Neural progenitor cell (in vitro differentiated cells): ENCODE data around the gene MDM2. TPM values are rescaled to one million over a fixed set of nuclear protein-coding genes. Genes with fewer than 3 reads are reported as not detected.
"Not testable (repeated sequence)": the region's sequence is repeated elsewhere in the genome, so short reads cannot be mapped to it uniquely, and the experiment has no call there.

Experiments
- DNase-seq: peaks from one replicate; pipeline ENCODE4 v3.0.0-alpha.2; 2016; ENCODE audit warnings: low spot score
- H2AFZ ChIP-seq: fragments of 200-600 bp; sonication (generic); replicated peaks from 2 replicates; pipeline ENCODE4 v1.6.1; 2016; ENCODE audit warnings: antibody characterized with exemption
- H3F3A ChIP-seq: fragments of 200-600 bp; sonication (generic); 2 replicates; pipeline ENCODE4 v1.6.1; 2016; ENCODE audit warnings: antibody characterized with exemption, low read depth
- H3K27ac ChIP-seq: fragments of 200-600 bp; sonication (generic); 2 replicates; pipeline ENCODE4 v1.5.1; 2016; ENCODE audit warnings: mild to moderate bottlenecking
- H3K27me3 ChIP-seq: fragments of 200-600 bp; sonication (generic); 2 replicates; pipeline ENCODE4 v1.6.1; 2016; ENCODE audit warnings: mild to moderate bottlenecking, moderate library complexity
- H3K36me3 ChIP-seq: fragments of 200-600 bp; sonication (generic); 2 replicates; pipeline ENCODE4 v1.5.1; 2016
- H3K4me1 ChIP-seq: fragments of 200-600 bp; sonication (generic); 2 replicates; pipeline ENCODE4 v1.6.1; 2016; ENCODE audit warnings: mixed run types
- H3K4me2 ChIP-seq: fragments of 200-600 bp; sonication (generic); 2 replicates; pipeline ENCODE4 v1.6.1; 2016
- H3K4me3 ChIP-seq: fragments of 200-600 bp; sonication (generic); 2 replicates; pipeline ENCODE4 v1.5.1; 2016
- H3K79me2 ChIP-seq: fragments of 200-600 bp; sonication (generic); 2 replicates; pipeline ENCODE4 v1.6.1; 2016; ENCODE audit warnings: low read depth
- H3K9ac ChIP-seq: fragments of 200-600 bp; sonication (generic); 2 replicates; pipeline ENCODE4 v1.6.1; 2016
- H3K9me3 ChIP-seq: fragments of 200-600 bp; sonication (generic); 2 replicates; pipeline ENCODE4 v1.5.1; 2016; ENCODE audit warnings: low read depth
- H4K20me1 ChIP-seq: fragments of 200-600 bp; sonication (generic); 2 replicates; pipeline ENCODE4 v1.6.1; 2016; ENCODE audit warnings: low read depth
- H3K27ac Mint-ChIP-seq: 3 replicates; pipeline ENCODE4 v1.8.0; 2021; ENCODE audit warnings: mixed read lengths
- H3K27me3 Mint-ChIP-seq: 2 replicates; pipeline ENCODE4 v1.8.0; 2022; ENCODE audit warnings: low read depth, mild to moderate bottlenecking, inconsistent platforms, moderate library complexity, mixed read lengths; ENCODE audit not compliant: insufficient read depth
- H3K36me3 Mint-ChIP-seq: 3 replicates; pipeline ENCODE4 v1.8.0; 2021; ENCODE audit warnings: mixed read lengths
- H3K4me1 Mint-ChIP-seq: 3 replicates; pipeline ENCODE4 v1.8.0; 2021; ENCODE audit warnings: mixed read lengths
- H3K4me3 Mint-ChIP-seq: 3 replicates; pipeline ENCODE4 v1.8.0; 2021; ENCODE audit warnings: mild to moderate bottlenecking, moderate library complexity, mixed read lengths
- H3K9me3 Mint-ChIP-seq: 3 replicates; pipeline ENCODE4 v1.8.0; 2020; ENCODE audit warnings: mixed read lengths
- EZH2 ChIP-seq: fragments of 200-600 bp; sonication (generic); IDR thresholded peaks from 2 replicates; pipeline ENCODE4 v1.6.1; 2017; ENCODE audit warnings: antibody characterized with exemption, mild to moderate bottlenecking, moderate library complexity
- EZH2phosphoT487 ChIP-seq: fragments of 200-600 bp; sonication (generic); IDR thresholded peaks from 2 replicates; pipeline ENCODE4 v1.6.1; 2017; ENCODE audit warnings: antibody characterized with exemption
- total RNA-seq: library from RNA; depleted of rRNA; stranded (reverse); fragments of >200 nt; gene quantifications from 2 replicates; pipeline ENCODE4 v1.2.3, GENCODE V29; 2015; ENCODE audit warnings: low replicate concordance
- TF ChIP-seq, protein P1 (sequence below): fragments of 200-600 bp; sonication (generic); IDR thresholded peaks from 2 replicates; pipeline ENCODE4 v1.5.1; 2017; ENCODE audit warnings: antibody characterized with exemption, mild to moderate bottlenecking

Gene MDM2
- total RNA-seq, 1 donor from 2014 or later, result 93.8 TPM

DNA sequence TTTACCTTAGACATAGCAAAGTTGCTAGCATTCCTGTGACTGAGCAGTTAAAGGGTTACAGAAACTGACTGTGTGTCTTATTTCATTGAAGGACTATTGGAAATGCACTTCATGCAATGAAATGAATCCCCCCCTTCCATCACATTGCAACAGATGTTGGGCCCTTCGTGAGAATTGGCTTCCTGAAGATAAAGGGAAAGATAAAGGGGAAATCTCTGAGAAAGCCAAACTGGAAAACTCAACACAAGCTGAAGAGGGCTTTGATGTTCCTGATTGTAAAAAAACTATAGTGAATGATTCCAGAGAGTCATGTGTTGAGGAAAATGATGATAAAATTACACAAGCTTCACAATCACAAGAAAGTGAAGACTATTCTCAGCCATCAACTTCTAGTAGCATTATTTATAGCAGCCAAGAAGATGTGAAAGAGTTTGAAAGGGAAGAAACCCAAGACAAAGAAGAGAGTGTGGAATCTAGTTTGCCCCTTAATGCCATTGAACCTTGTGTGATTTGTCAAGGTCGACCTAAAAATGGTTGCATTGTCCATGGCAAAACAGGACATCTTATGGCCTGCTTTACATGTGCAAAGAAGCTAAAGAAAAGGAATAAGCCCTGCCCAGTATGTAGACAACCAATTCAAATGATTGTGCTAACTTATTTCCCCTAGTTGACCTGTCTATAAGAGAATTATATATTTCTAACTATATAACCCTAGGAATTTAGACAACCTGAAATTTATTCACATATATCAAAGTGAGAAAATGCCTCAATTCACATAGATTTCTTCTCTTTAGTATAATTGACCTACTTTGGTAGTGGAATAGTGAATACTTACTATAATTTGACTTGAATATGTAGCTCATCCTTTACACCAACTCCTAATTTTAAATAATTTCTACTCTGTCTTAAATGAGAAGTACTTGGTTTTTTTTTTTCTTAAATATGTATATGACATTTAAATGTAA, 31.5 kb downstream of the MDM2 start:
- Histone ChIP-seq H3K9me3 (no peaks in the 10 kb centered on the region), H3K27me3 (no peaks in the 10 kb centered on the region), H2AFZ (no peak overlapping the region), H3K27ac (no peak overlapping the region), H3K36me3 (peaks cover 22% of the 10 kb centered on the region), H3K79me2 (no peaks in the 10 kb centered on the region), H3F3A (peaks cover 7% of the 10 kb centered on the region), H3K4me2 (no peak overlapping the region), H4K20me1 (peaks cover 5% of the 10 kb centered on the region), H3K9ac (no peak overlapping the region), H3K4me1 (peaks cover 6% of the 10 kb centered on the region), H3K4me3 (no peak overlapping the region)
- H3K4me3 Mint-ChIP-seq, result no peak overlapping the region
- TF ChIP-seq EZH2 (no peak), EZH2phosphoT487 (no peak)
- TF ChIP-seq, protein P1, sequence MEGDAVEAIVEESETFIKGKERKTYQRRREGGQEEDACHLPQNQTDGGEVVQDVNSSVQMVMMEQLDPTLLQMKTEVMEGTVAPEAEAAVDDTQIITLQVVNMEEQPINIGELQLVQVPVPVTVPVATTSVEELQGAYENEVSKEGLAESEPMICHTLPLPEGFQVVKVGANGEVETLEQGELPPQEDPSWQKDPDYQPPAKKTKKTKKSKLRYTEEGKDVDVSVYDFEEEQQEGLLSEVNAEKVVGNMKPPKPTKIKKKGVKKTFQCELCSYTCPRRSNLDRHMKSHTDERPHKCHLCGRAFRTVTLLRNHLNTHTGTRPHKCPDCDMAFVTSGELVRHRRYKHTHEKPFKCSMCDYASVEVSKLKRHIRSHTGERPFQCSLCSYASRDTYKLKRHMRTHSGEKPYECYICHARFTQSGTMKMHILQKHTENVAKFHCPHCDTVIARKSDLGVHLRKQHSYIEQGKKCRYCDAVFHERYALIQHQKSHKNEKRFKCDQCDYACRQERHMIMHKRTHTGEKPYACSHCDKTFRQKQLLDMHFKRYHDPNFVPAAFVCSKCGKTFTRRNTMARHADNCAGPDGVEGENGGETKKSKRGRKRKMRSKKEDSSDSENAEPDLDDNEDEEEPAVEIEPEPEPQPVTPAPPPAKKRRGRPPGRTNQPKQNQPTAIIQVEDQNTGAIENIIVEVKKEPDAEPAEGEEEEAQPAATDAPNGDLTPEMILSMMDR, result no peak
- DNase-seq, result no peak
- no peaks in the 10 kb centered on the region for H3K9me3 Mint-ChIP-seq
- H3K27me3 Mint-ChIP-seq, result no peaks in the 10 kb centered on the region
- H3K27ac Mint-ChIP-seq, result no peak overlapping the region
- H3K4me1 Mint-ChIP-seq, result peaks cover 3% of the 10 kb centered on the region
- H3K36me3 Mint-ChIP-seq, result peaks cover 26% of the 10 kb centered on the region

DNA sequence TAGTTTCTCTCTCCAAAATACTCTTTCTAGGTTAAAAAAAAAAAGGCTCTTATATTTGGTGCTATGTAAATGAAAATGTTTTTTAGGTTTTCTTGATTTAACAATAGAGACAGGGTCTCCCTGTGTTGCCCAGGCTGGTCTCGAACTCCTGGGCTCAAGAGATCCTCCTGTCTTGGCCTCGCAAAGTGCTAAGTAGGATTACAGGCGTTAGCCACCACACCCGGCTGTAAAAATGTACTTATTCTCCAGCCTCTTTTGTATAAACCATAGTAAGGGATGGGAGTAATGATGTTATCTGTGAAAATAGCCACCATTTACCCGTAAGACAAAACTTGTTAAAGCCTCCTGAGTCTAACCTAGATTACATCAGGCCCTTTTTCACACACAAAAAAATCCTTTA, 33.2 kb downstream of the MDM2 start:
- not testable (repeated sequence) for DNase-seq, H3K9me3 ChIP-seq, H3K4me1 ChIP-seq, H2AFZ ChIP-seq, H3K4me1 Mint-ChIP-seq, H3K27me3 Mint-ChIP-seq, H3K27me3 ChIP-seq, H3K4me3 ChIP-seq, H3K27ac ChIP-seq, H3K9me3 Mint-ChIP-seq, H3K9ac ChIP-seq, H4K20me1 ChIP-seq, H3K27ac Mint-ChIP-seq, H3K4me2 ChIP-seq, H3K4me3 Mint-ChIP-seq, H3F3A ChIP-seq, H3K79me2 ChIP-seq
- H3K36me3 Mint-ChIP-seq, result peaks cover 22% of the 10 kb centered on the region
- peaks cover 17% of the 10 kb centered on the region for H3K36me3 ChIP-seq

DNA sequence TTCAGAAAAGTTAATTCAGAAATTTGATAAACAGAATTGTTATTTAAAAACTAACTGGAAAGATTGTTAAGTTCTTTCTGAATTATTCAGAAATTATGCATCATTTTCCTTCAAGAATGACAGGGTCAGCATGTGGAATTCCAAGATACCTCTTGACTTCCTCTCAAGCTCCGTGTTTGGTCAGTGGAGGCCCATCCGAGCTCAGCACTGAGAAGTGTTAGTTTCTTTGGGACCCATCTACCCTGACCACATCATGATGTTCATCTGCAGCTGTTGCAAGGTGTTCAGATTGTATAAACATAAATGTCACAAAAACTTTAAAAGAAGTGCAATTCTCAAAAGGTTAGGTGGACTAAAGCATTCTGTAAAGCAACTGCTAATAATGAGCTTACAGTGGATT, 33.7 kb downstream of the MDM2 start:
- Histone ChIP-seq H3K4me1 (no peaks in the 10 kb centered on the region), H4K20me1 (no peaks in the 10 kb centered on the region), H3K36me3 (peaks cover 12% of the 10 kb centered on the region), H3F3A (peaks cover 10% of the 10 kb centered on the region), H3K79me2 (no peaks in the 10 kb centered on the region), H3K9me3 (no peaks in the 10 kb centered on the region), H3K27me3 (no peaks in the 10 kb centered on the region), H3K4me2 (no peak overlapping the region), H3K27ac (no peak overlapping the region), H3K9ac (no peak overlapping the region), H2AFZ (no peak overlapping the region), H3K4me3 (no peak overlapping the region)
- no peak for DNase-seq
- H3K36me3 Mint-ChIP-seq, result peaks cover 21% of the 10 kb centered on the region
- TF ChIP-seq EZH2phosphoT487 (no peak), EZH2 (no peak)
- no peaks in the 10 kb centered on the region for H3K9me3 Mint-ChIP-seq
- H3K4me1 Mint-ChIP-seq, result no peaks in the 10 kb centered on the region
- H3K4me3 Mint-ChIP-seq, result no peak overlapping the region
- H3K27ac Mint-ChIP-seq, result no peak overlapping the region
- no peaks in the 10 kb centered on the region for H3K27me3 Mint-ChIP-seq

DNA sequence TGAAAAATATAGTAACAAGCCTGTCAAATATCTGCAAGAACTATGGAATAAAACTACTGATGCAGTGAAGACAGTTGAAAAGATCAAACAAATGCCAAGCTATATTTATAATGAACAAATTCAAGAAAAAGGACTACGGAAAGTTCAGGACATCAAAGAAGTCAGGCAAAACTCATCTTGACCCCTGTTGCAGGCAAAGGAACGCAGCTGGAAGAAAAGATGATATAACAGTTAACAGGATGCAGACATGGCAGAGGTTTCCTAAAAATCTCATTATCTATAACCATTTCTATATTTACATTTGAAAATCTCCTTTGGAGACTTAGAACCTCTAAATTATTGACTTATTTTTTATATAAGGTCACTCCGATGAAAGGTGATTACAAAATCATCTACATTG, 34.1 kb downstream of the MDM2 start:
- H3K4me2 ChIP-seq, result no peak overlapping the region
- H3K36me3 ChIP-seq, result peaks cover 12% of the 10 kb centered on the region
- H3K27ac ChIP-seq, result no peak overlapping the region
- no peak overlapping the region for H3K4me3 ChIP-seq
- TF ChIP-seq, protein P1, result no peak
- TF ChIP-seq EZH2, result no peak
- no peak for TF ChIP-seq EZH2phosphoT487
- no peaks in the 10 kb centered on the region for H3K9me3 Mint-ChIP-seq
- H3F3A ChIP-seq, result peaks cover 10% of the 10 kb centered on the region
- DNase-seq, result no peak
- H3K4me1 ChIP-seq, result no peaks in the 10 kb centered on the region
- no peaks in the 10 kb centered on the region for H3K9me3 ChIP-seq
- H3K27me3 Mint-ChIP-seq, result no peaks in the 10 kb centered on the region
- H3K4me3 Mint-ChIP-seq, result no peak overlapping the region
- H2AFZ ChIP-seq, result no peak overlapping the region
- peaks cover 21% of the 10 kb centered on the region for H3K36me3 Mint-ChIP-seq
- no peaks in the 10 kb centered on the region for H4K20me1 ChIP-seq
- H3K27ac Mint-ChIP-seq, result no peak overlapping the region
- H3K9ac ChIP-seq, result no peak overlapping the region
- H3K4me1 Mint-ChIP-seq, result no peaks in the 10 kb centered on the region
- H3K79me2 ChIP-seq, result no peaks in the 10 kb centered on the region
- H3K27me3 ChIP-seq, result no peaks in the 10 kb centered on the region
